ENCODE data around the gene SHE. TPM values are rescaled to one million over a fixed set of nuclear protein-coding genes. Genes with fewer than 3 reads are reported as not detected.
"Not testable (repeated sequence)": the region's sequence is repeated elsewhere in the genome, so short reads cannot be mapped to it uniquely, and the experiment has no call there.

The SHE gene
- total RNA-seq, 6 experiments from 2014 or later = 4.0 to 5.6 (median 4.7) TPM

GRCh38 chr1:154541231-154541630 is 39.0 kb upstream of the SHE start:
- Histone ChIP-seq H3K27me3 (no peaks in the 10 kb centered on the region), H3K27ac (no peak overlapping the region), H3K4me3 (no peak overlapping the region), H3K9me3 (no peaks in the 10 kb centered on the region), H3K36me3 (no peaks in the 10 kb centered on the region), H3K4me1 (peaks cover 0 to 1% (median 0%) of the 10 kb centered on the region in 4 donors)
- TF ChIP-seq POLR2A (IDR thresholded peaks at IDR 0.05) = no peak
- TF ChIP-seq, protein P1, sequence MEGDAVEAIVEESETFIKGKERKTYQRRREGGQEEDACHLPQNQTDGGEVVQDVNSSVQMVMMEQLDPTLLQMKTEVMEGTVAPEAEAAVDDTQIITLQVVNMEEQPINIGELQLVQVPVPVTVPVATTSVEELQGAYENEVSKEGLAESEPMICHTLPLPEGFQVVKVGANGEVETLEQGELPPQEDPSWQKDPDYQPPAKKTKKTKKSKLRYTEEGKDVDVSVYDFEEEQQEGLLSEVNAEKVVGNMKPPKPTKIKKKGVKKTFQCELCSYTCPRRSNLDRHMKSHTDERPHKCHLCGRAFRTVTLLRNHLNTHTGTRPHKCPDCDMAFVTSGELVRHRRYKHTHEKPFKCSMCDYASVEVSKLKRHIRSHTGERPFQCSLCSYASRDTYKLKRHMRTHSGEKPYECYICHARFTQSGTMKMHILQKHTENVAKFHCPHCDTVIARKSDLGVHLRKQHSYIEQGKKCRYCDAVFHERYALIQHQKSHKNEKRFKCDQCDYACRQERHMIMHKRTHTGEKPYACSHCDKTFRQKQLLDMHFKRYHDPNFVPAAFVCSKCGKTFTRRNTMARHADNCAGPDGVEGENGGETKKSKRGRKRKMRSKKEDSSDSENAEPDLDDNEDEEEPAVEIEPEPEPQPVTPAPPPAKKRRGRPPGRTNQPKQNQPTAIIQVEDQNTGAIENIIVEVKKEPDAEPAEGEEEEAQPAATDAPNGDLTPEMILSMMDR (IDR thresholded peaks at IDR 0.05) = no peak
- no peak for DNase-seq
- WGBS (ENCODE audit: insufficient coverage, low coverage, low lambda C conversion rate, missing lambda C conversion rate) = 72% methylated on average over 6 of the region's 6 CpGs
- ATAC-seq = no peak
- intact Hi-C loops (cut with DNase I) = loop anchor here in 1 of 2 donors (10.0 kb wide), 1 partner anchor 66 kb away; no protein-coding TSS in a partner anchor

DNA sequence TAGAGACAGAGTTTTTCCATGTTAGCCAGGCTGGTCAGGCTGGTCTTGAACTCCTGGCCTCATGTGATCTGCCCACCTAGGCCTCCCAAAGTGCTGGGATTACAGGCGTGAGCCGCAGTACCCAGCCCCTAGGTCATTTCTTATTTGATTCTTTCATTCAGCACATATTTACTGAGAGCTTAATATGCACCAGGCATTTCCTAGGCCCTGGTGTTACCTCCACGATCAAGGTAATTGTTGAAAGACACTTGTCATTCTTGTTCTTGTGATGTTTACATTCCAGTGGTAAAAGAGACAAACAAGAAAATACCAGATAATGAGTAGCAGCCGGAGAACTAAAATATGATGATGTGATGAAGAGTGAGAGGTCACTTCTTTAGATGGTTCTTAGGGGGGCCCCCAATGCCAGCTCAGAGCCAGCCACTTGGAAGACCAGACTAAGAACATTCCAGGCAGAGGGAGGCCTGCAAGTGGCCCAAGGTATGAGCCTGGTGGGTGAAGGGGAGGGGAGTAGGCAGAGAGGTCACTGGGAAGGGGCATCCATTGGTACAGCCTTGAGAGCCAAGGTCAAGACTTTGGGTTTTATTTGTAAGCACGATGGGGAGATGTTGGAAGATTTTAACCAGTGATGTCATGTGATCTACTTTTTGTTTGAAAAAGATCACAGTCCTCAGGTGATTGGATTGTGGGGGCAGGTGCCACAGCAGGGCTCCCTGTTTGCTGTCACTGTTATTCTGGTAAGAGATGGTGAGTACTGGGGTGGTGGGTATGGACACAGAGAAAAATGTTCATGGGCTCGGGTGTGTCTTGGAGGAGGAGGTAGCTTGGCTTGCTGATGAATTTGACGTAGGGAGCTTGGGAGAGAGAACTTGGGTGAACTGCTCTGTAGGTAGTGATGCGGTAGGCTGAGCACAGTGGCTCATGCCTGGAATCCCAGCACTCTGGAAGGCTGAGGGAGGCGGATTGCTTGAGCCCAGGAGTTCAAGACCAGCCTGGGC is 37.6 kb upstream of the SHE start:
- ATAC-seq = no peak
- Histone ChIP-seq H3K27me3 (no peaks in the 10 kb centered on the region), H3K27ac (no peak overlapping the region), H3K36me3 (no peaks in the 10 kb centered on the region), H3K4me3 (no peak overlapping the region), H3K9me3 (no peaks in the 10 kb centered on the region), H3K4me1 (no peaks in the 10 kb centered on the region)
- WGBS (ENCODE audit: insufficient coverage, low coverage, low lambda C conversion rate, missing lambda C conversion rate) = 84% methylated on average over 8 of the region's 9 CpGs
- TF ChIP-seq, protein P1 (IDR thresholded peaks at IDR 0.05) = no peak
- no peak for TF ChIP-seq POLR2A (IDR thresholded peaks at IDR 0.05)
- no peak for DNase-seq
- intact Hi-C loops (cut with DNase I) = loop anchor here in 1 of 2 donors (10.0 kb wide), 1 partner anchor 65 kb away; no protein-coding TSS in a partner anchor

- Histone ChIP-seq H3K9me3 (no peaks in the 10 kb centered on the region), H3K36me3 (no peaks in the 10 kb centered on the region), H3K27ac (no peak overlapping the region), H3K4me3 (no peak overlapping the region), H3K27me3 (no peaks in the 10 kb centered on the region), H3K4me1 (no peaks in the 10 kb centered on the region)
- ATAC-seq = no peak
- intact Hi-C loops (cut with DNase I) = no loop called here
- no peak for TF ChIP-seq POLR2A (IDR thresholded peaks at IDR 0.05)
- TF ChIP-seq, protein P1 (IDR thresholded peaks at IDR 0.05) = no peak
- WGBS (ENCODE audit: insufficient coverage, low coverage, low lambda C conversion rate, missing lambda C conversion rate) = 75% methylated on average over 7 of the region's 7 CpGs
- no peak for DNase-seq
Observed at GRCh38 chr1:154536570-154536969, 34.4 kb upstream of the SHE start.

GRCh38 chr1:154533952-154534844 is 32.0 kb upstream of the SHE start:
- Histone ChIP-seq H3K4me3 (no peak overlapping the region), H3K9me3 (no peaks in the 10 kb centered on the region), H3K27me3 (no peaks in the 10 kb centered on the region), H3K4me1 (no peaks in the 10 kb centered on the region), H3K27ac (no peak overlapping the region), H3K36me3 (no peaks in the 10 kb centered on the region)
- intact Hi-C loops (cut with DNase I) = no loop called here
- WGBS (ENCODE audit: insufficient coverage, low coverage, low lambda C conversion rate, missing lambda C conversion rate) = 43% methylated on average over 11 of the region's 11 CpGs
- TF ChIP-seq, protein P1 (IDR thresholded peaks at IDR 0.05) = peak; percentile 49 to 72 (median 63)
- TF ChIP-seq POLR2A (IDR thresholded peaks at IDR 0.05) = no peak
- peak; percentile 88 to 94 (median 92) for ATAC-seq
- DNase-seq = peak in 2 of 3 donors; percentile 37 to 63

GRCh38 chr1:154531950-154532349 is 29.7 kb upstream of the SHE start:
- H3K27ac ChIP-seq; ATAC-seq; H3K36me3 ChIP-seq; DNase-seq; H3K27me3 ChIP-seq; H3K4me1 ChIP-seq; H3K9me3 ChIP-seq; intact Hi-C loops (cut with DNase I); H3K4me3 ChIP-seq: not testable (repeated sequence)
- WGBS (ENCODE audit: insufficient coverage, low coverage, low lambda C conversion rate, missing lambda C conversion rate) = no CpG with 5 or more reads among the region's 13 CpGs

Measured in right lobe of liver (tissue), 6 donors.